ENCODE data around the gene ZSCAN31. TPM values are rescaled to one million over a fixed set of nuclear protein-coding genes. Genes with fewer than 3 reads are reported as not detected.
A peak's percentile ranks its signal among the peaks of the same experiment; 100 is the strongest.

The ZSCAN31 gene
- total RNA-seq, 4 donors from 2014 or later: 17.2 to 70.1 (median 57.5) TPM

GRCh38 chr6:28378644-28379043, 42.7 kb upstream of the ZSCAN31 start:
- peaks cover 4 to 8% of the 10 kb centered on the region in 2 donors for H3K36me3 ChIP-seq
- intact Hi-C loops (cut with DNase I): no loop called here
- no peak for DNase-seq
- peaks cover 0 to 6% of the 10 kb centered on the region in 2 donors for H3K4me1 ChIP-seq
- no peaks in the 10 kb centered on the region for H3K9me3 ChIP-seq
- H3K27me3 ChIP-seq: no peaks in the 10 kb centered on the region
- H3K27ac ChIP-seq: no peak overlapping the region
- no peak for TF ChIP-seq POLR2A (IDR thresholded peaks at IDR 0.05)
- TF ChIP-seq CTCF (IDR thresholded peaks at IDR 0.05): no peak
- H3K4me3 ChIP-seq (replicated peaks in 1 of 3): no peak overlapping the region

GRCh38 chr6:28377879-28378278, 41.9 kb upstream of the ZSCAN31 start:
- peaks cover 4 to 8% of the 10 kb centered on the region in 2 donors for H3K36me3 ChIP-seq

GRCh38 chr6:28373925-28374324, 38.0 kb upstream of the ZSCAN31 start:
- intact Hi-C loops (cut with DNase I): no loop called here
- Histone ChIP-seq H3K36me3 (no peaks in the 10 kb centered on the region), H3K27me3 (no peaks in the 10 kb centered on the region), H3K9me3 (no peaks in the 10 kb centered on the region), H3K27ac (no peak overlapping the region), H3K4me1 (no peaks in the 10 kb centered on the region), H3K4me3 (replicated peaks in 1 of 3) (no peak overlapping the region)
- DNase-seq: no peak
- 97% methylated on average over 1 of the region's 1 CpG for WGBS, 2 donors
- no peak for TF ChIP-seq CTCF (IDR thresholded peaks at IDR 0.05)
- TF ChIP-seq POLR2A (IDR thresholded peaks at IDR 0.05): no peak

More at GRCh38 chr6:28377879-28378278, 41.9 kb upstream of the ZSCAN31 start:
- Histone ChIP-seq H3K4me1 (peaks cover 0 to 4% of the 10 kb centered on the region in 2 donors), H3K27me3 (no peaks in the 10 kb centered on the region), H3K4me3 (replicated peaks in 1 of 3) (no peak overlapping the region), H3K27ac (no peak overlapping the region), H3K9me3 (no peaks in the 10 kb centered on the region)
- TF ChIP-seq CTCF (IDR thresholded peaks at IDR 0.05) (no peak), POLR2A (IDR thresholded peaks at IDR 0.05) (no peak)
- WGBS, 2 donors: 93 to 100% methylated on average over 1 of the region's 1 CpG
- DNase-seq: no peak
- intact Hi-C loops (cut with DNase I): no loop called here

- Histone ChIP-seq H3K27ac (no peak overlapping the region), H3K4me3 (replicated peaks in 1 of 3) (no peak overlapping the region), H3K27me3 (no peaks in the 10 kb centered on the region), H3K4me1 (no peaks in the 10 kb centered on the region), H3K36me3 (no peaks in the 10 kb centered on the region), H3K9me3 (no peaks in the 10 kb centered on the region)
- DNase-seq: peak in 1 of 2 donors; percentile 25
- TF ChIP-seq POLR2A (IDR thresholded peaks at IDR 0.05): no peak
- TF ChIP-seq CTCF (IDR thresholded peaks at IDR 0.05): no peak
- intact Hi-C loops (cut with DNase I): no loop called here
- WGBS, 2 donors: 62 to 65% methylated on average over 9 of the region's 9 CpGs
Observed at GRCh38 chr6:28371706-28372451, 35.9 kb upstream of the ZSCAN31 start.

- TF ChIP-seq POLR2A (IDR thresholded peaks at IDR 0.05) (no peak), CTCF (IDR thresholded peaks at IDR 0.05) (no peak)
- WGBS, 2 donors: 88 to 96% methylated on average over 1 of the region's 1 CpG
- H3K27ac ChIP-seq: no peak overlapping the region
- no peaks in the 10 kb centered on the region for H3K4me1 ChIP-seq
- H3K36me3 ChIP-seq: peaks cover 0 to 1% of the 10 kb centered on the region in 2 donors
- intact Hi-C loops (cut with DNase I): no loop called here
- no peak overlapping the region for H3K4me3 ChIP-seq (replicated peaks in 1 of 3)
- H3K27me3 ChIP-seq: no peaks in the 10 kb centered on the region
- no peaks in the 10 kb centered on the region for H3K9me3 ChIP-seq
- no peak for DNase-seq
Observed at GRCh38 chr6:28371280-28371679, 35.3 kb upstream of the ZSCAN31 start.

Data from thyroid gland (tissue), 4 donors.